Stimulated activated CD4-positive, alpha-beta T cell treated with anti-CD3 and anti-CD28 coated beads, Interleukin-15, amount 100 ng/mL, for 48 hours (primary cell): ENCODE measurements around the gene ADGRB3.
"Not testable (repeated sequence)": the region's sequence is repeated elsewhere in the genome, so short reads cannot be mapped to it uniquely, and the experiment has no call there.

ENCODE experiments used
- DNase-seq, 2 donors: peaks; one replicate each; pipeline ENCODE4 v3.0.0-alpha.2; 2020; ENCODE audit warnings: low read depth in 2 of 2

The ADGRB3 gene

DNA sequence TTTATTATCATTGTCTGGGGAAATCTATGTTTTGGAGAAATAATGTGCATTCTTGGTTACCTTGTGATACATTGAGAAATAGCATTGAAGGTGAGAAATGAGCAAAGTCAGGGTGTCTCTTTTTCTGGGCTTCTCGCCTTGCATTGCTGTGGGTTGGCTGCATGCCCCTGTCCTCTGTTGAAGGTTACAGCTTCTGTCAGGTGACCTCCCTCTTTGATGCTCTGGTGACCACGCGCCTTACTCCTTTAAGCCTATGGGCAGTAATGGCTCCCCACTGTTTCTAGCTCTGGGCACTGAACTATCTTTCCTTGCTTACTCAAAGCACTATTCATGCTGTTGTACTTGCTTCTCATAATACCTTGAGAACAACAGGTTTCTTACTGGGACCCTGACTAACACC, 14.6 kb downstream of the ADGRB3 start:
- DNase-seq: no peak

DNA sequence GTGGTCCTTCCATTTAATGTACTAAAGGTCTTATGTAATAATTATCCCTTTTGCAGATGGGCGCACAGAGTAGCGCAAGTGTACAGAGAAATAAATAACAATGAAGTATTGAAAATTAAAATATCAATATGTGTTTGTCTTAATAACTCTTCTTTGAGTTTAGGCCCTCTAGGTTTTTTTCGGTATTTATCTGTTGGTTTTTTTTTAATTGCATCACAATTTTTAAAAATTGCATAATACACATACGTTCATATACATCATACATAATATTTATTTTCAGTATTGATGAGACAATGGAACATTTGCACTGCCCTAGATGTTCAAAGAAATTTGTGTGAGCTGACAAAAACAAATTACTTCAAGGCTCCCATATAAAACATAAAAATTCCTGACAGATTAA, 15.1 kb downstream of the ADGRB3 start:
- DNase-seq: no peak

DNA sequence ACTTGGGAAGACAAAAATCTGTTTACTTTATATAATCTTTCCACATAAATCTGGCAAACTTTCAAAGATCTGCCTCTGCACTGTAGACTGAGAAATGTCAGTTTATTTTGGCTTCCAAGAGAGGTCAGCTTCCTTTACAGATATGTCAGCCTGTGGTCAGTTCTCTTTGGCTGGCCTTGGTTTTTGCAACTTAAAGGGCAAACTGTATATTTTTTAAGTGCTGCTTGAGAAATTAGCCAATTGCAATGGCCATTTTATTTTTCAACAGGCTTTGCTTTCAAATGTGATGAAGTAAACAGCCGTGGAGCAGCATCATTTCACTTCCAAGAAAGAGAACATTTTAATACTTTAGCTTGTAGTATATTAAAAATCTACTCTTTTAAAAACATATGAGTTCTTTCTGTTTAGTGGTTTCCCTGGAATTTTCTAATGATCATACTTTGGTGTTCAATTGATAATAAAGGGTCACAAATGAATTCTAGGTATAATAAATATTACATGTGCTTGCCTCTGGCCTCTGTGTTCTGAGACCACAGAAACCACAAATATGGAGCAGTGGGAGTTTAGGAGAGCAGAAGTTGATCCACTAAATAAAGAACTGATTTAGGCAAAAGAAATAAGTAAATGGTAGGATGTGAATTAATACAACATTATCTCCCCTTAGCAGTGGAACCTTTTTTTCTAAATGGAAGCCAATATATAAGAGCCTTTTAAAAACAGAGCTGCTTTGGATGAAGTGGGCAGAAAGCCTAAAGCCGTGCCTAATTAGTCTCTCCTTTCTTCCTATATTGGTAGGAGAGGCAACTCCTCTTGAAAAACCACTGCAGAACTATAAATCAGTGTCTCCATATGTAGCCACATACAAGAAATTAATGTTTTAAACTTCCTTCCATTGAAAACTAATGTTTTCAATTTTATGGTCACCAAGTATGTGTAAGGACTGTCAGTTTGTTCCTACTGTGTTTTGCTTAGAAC, 16.2 kb downstream of the ADGRB3 start:
- DNase-seq: no peak

DNA sequence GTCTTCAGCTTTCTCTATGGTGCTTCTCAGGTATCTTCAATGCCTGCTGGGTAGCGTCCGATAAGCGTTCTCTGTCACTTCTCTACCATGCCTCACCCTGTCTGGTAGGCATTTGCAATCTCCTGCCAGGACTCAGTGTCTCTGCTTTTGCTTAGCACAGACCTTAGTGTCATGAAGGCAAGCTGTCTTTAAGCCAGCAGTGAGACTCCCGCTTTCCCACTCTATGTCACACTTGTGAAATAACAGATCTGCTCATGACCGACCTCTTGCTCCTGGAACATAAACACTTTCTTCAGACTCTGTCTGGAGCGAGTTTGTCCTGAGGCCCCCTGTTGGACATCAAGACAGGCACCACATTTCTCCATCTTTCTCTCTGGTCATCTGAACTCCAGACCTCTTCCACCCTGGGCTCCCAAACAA, 17.0 kb downstream of the ADGRB3 start:
- no peak for DNase-seq

DNA sequence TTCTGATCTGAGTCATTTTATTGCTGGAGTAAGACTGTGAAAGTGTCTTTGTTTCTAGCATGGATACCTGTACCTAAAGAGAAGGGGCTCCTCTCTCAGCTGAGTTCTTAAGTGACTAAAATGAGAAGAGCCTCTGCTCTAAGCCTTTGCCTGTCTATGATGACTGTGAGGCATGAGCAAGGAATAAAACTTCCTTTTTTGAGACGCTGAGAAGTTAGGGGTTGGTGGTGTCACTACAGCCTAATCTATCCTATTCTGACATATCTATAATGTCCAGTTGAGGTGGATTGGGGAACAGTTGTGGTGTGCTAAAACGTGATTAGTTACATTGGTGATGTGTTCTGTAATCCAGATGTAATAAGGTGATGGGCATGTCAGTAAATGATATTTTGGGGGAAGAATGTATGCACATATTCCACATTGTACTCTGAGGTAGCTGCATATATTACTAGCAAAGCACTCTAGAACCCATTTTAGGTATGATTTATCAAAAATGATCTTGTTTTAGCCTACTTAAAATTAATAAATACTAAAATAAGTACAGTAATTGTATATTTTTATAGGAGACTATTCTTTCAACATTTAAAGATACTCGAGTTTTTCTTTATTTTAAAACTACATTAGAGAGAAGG, 18.1 kb downstream of the ADGRB3 start:
- DNase-seq: no peak

DNA sequence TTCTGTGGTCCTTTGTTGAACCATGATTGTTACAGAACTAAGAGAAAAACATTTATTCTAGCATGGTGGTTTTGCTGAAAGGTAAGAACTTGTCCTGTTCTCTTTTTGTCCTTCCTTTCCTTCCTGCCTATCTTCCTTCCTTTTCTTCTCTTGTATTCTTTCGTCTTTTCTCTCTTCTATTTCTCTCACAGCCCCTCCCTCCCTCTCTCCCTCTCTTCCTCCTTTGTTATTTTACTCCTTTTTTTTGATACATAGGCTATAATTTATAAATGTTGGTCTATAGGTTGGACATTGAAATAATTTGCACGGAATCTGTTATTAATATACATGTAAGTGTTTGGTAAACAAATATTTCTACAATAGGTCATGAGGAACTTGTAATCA, 18.6 kb downstream of the ADGRB3 start:
- no peak for DNase-seq

DNA sequence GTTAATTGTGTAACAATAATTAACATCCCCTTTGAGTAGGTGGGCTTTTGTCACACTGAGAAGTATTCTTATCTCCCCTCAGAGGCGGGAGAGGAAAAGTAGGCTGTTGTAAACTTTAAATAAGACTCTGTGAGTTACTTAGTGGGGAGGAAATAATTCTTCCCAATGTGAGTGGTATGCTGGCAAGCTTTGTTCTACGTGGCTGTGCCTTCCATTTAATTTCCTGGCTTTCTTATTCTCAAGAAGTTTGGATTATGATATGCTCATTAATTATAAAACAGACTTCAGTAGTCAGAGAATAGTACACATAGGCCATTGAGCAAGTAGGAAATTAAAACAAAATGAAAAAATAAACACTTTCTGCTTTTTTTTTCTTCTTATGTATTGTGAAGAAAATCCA, 19.1 kb downstream of the ADGRB3 start:
- DNase-seq: no peak

DNA sequence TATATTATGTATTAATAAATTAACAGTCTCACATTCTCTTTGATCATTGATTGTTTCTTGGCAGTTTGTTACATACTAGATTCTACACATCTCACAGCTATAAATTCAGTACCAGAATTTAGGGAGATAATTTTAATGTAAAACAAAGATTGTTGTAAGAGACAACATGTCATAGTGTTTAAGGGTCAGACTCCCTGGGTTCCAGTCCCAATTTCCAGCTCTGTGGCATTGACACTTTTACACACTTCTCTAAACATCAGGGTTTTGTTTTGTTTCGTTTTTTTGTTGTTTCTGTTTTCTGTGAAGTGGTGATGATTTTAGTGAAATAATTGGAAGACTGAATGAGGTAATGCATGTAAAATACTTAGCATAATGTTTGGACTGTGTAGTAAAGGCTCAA, 19.9 kb downstream of the ADGRB3 start:
- no peak for DNase-seq

DNA sequence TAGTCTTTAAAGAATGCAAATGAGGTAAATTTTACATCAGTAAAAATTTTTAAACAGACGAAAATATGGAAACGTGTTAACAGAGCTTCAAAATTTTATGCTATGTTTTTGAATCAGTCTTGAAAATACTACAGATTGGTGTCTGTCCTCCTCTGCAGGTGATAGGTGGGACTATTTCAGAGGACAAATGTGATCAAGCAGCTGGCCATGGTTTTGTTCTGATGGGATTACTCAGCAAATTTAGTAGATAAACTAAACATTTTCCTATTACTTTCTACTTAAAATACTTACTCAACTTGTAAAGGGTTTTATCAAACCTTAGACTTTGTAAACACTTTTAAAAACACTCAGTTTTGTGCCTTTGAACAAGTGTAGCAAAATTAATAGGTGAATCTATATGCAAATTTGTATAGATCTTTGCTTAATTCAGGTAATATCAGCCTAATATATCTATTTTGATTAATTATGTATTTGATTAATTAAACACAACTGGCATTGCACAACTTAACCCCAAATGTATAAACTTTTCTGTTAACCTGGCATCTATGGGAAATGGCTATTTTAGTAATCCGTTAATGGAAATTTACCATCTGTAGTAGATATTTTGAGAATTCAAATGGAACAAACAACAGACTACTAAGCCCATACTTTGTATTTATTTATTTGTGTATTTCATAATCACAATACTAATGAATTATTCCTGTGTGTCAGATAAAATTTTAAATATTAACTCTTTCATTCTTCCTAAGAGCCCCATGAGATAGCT, 22.5 kb downstream of the ADGRB3 start:
- DNase-seq: no peak

DNA sequence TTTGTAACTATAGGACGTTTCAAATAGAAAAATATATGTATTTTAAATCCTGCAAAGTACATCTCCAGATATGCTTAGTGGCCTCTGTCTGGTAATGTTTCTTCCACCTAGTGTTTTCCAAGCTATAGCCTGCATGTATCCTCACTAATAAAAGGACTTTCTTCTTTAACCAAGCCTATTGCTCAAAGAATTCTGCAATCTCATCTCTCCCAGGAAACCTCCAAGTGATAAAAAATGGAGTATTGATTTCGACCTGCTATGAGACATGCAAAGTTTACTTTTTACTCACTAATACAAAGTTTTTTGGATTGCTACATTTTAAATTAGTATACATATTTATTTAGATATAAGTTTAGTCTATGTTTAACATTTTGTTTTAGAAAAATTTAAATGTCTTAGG, 23.3 kb downstream of the ADGRB3 start:
- DNase-seq: no peak

DNA sequence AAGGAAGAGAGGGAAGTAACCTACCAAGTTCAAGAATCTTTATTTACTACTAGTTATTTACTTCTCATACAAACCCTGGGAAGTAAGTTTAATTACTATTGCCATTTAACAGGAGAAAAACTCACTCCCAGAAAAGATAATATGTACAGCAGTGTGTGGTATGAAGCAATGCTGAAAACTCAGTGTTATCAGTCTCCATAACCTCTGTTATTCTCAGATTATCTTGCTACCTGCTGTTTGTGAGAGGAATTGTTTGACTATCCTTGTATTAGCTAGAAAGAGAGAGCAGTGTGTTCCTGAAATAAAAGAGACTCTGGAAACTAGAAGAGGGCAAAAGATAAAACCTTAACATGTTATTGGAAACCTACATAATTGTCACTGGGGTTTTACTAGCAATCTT, 38.2 kb downstream of the ADGRB3 start:
- DNase-seq: no peak

DNA sequence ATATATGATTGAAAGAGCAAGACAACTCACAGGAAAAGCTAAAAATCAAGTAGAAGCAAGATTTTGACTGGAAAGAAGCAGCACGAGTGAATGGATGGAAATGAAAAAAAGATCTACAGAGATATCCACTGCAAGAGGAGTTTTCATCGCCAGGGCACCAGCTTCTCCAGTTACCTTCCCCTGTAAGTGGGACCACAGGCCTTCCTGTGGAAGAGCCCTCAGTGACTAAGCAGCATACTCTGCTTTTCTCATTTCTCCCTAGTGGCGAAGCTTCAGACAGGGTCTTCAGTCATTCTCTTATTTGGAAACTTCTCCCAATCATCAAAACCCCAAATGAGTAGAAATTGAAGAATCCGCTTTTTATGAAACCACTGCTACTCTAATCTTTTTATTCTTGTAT, 40.5 kb downstream of the ADGRB3 start:
- no peak for DNase-seq

DNA sequence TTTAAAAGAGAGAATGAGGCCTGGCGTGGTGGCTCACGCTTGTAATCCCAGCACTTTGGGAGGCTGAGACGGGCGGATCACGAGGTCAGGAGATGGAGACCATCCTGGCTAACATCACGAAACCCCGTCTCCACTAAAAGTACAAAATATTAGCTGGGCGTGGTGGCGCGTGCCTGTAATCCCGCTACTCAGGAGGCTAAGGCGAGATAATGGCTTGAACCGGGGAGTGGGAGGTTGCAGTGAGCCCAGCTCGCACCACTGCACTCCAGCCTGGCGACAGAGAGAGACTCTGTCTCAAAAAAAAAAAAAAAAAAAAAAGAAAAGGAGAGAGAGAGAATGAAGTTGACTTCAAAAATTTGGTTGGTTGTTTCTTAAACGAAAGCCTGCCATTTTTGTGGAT, 41.0 kb downstream of the ADGRB3 start:
- DNase-seq: not testable (repeated sequence)

DNA sequence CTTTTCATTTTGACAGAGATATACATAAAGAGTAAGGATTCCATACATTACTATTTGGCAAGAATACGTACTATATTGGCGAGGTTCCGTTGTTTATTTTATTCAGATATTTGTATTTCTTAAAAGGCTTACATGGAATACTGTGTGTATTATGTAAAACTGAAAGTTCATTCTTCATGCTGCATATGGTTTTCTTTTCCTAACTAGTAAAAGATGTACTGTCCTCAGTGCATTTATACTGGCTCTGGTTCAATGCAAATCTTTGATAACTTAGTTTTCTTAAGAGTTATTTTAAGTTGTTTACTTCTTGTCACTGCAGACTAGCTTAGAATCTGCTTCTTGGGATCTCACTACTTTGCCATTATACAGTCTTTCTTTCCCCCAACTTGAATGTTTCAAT, 42.0 kb downstream of the ADGRB3 start:
- DNase-seq: no peak

DNA sequence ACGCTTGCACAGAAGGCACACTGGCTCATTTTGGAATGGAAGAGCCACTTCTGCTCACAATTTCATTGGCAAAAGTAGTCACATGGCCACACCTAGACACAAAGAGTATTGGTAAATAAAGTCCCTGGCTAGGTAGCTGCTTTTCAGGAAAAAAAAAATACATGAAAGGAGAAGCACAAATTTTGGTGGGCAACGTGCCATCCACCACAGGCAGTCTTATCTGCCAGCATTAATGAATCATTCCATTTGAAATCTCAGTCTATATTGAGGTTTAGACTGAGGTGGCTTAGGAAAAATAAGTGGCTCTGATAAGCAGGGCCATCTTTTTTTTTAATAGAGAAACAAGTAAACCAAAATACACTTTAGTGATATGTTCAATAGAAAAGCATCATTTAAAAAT, 44.3 kb downstream of the ADGRB3 start:
- no peak for DNase-seq

DNA sequence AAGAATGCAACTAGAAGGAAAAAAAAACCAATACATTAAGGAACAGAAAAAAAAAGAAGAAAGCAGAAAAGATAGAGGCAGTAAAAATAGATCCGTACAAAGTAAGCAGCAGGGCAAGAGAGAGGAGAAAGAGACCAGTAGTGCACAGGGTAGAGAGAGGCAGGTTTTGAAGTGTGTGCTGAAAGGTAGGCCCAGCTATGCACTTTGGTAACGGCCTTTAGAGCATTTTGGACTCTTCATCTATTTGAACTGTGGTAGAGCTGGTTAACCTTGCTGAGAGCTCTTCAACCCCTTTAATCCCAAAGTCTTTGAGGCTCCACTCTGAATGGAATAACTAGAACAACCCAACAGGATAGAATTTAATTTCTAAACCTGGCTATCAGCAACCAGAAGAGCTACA, 45.2 kb downstream of the ADGRB3 start:
- DNase-seq: no peak

DNA sequence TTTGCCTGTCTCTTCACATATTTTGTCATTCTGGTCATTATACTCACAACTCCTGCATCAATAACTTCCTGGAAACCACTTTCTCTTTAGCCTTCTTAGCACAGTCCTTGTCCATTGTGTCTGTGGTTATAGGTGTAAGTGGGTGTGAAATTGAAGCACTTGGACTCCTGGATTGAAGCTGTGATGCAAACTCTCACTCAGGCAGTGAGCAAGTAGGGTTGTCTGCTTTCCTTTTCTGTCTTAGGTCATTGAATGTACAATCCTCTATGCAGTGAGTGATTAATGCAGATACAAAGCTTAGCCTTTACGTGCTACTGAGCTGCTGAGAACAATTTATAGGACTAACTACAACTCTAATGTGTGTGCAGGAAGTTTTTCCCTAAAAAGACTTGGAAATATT, 54.8 kb downstream of the ADGRB3 start:
- no peak for DNase-seq

DNA sequence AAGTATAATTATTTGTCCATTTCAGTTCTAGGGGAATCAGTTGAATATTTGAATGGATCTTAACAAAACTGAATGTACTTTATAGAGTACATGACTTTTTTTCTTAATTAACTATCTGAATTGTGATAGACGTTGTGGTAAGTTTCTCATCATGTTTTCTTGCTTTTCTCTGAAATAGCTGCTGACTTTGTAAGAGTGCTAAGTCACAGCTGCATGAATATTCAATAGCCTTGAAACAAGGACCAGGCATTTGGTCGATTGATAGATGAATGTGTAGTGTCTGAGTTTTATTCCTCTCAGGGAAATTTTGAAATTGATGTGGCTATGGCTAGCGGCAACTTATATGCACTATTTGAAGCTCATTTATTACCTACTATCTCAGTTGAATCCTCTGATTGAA, 56.0 kb downstream of the ADGRB3 start:
- no peak for DNase-seq

DNA sequence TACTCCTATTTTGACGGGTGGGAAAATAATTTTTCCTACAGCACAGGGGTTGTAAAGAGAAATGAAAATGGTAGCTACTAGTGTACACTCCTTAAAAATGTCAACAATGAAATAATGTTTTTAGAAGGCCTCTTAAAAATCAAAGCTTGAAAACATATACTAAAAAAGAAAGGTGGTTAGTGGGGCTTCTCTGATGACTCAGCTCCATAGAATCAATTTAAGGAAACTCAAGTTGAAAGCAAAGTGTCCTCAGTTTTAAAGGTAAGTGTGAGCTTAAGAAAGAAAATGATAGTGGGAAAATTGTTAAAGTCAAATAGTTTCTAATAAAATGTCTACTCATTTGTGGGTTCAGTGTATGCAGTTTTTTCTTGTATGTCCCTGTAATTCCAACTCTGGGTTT, 58.2 kb downstream of the ADGRB3 start:
- no peak for DNase-seq

DNA sequence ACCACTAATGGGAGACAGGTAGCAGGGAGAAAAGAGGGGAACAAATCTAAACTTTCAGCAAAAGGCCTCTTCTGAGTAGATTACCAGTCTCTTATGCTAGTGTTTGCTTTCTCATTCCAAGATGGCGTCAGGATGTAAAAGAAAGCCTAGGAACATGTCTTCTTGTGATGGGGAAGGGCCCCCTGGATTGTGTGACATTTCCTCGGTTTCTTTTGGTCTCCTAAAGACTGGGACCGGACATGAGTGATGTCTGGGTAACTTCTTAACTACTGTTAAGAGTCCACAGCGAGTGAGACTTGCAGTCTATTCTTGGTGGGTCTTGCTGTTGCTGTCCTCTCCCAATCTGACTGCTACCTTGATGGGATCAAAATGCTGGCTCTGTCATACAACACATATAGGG, 60.3 kb downstream of the ADGRB3 start:
- DNase-seq: no peak

DNA sequence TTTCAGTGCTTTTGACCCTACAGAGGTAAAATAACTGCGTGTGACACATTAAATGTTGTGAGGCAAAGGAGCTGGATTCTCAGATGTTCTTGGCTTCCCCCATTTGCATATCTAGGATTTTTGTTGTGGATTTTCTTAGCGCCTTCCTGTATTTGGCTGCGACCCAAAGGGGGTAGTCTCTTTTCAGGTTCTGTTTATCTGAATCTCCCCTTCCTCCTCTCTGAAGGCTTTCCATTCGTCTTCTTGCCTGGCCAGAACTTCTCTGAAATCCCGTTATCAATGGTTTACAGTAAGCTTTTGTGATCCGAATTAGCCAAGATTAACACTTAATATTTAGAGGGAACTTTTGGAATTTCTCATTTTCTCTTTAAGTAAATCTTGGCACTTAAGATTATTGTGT, 60.8 kb downstream of the ADGRB3 start:
- no peak for DNase-seq

DNA sequence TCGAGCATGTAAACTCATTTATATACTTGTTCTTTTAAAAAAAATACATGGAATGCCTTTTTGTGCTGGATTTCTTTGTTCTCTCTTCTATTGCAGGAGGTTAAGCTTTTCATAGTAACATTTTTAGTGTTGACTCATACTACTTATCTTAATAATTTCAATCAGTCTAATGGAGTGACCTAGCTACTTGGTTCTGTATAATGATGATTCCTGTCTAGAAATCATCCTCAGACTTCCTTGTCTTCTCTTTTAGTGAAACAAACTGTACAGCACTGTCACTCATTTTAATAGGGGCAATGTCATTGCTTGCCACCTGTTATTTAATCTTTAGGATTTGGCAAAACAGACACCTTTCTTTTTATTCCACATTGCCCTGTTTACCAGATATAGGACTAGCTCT, 62.3 kb downstream of the ADGRB3 start:
- DNase-seq: no peak

DNA sequence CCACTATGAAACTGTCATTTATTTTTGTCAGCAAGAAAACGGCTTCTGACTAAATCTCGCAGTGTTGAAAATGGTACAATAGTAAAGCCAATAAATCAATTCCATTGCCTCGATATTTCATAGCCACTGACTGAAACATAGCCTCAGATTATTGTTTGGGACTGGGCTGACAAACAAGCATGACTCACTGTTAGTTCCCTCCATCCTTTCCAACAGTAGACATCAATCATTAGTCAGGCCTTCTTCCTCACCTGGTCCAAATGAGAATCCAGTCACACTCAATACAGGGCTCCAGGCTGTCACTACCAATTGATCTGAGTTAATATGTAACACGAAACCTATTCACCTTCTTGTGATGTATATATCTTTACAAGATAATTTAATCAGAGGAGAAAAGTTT, 66.1 kb downstream of the ADGRB3 start:
- no peak for DNase-seq
